ENCODE measurements around the gene KIF16B.

Gene KIF16B

GRCh38 chr20:16587066-16587465 lies 13.8 kb upstream of the KIF16B start:
- no peak for DNase-seq (ENCODE audit: low read depth in 1 of 2, low spot score in 1 of 2)
- no peak for TF ChIP-seq GABPA (IDR thresholded peaks at IDR 0.05; ENCODE audit: low read depth)
- no peak for TF ChIP-seq REST (IDR thresholded peaks at IDR 0.05; ENCODE audit: insufficient replicate concordance, low read depth)
- no peak for TF ChIP-seq CTCF (IDR thresholded peaks at IDR 0.05; ENCODE audit: insufficient read depth, low read length)
- TF ChIP-seq POLR2AphosphoS5 (IDR thresholded peaks at IDR 0.05; ENCODE audit: low read depth): no peak
- TF ChIP-seq SPI1 (IDR thresholded peaks at IDR 0.05; ENCODE audit: borderline replicate concordance, low read depth): no peak
- no peak overlapping the region for H3K27ac ChIP-seq (replicated peaks)
- no peaks in the 10 kb centered on the region for H3K27me3 ChIP-seq (ENCODE audit: insufficient read depth, poor library complexity, severe bottlenecking)
- no peak overlapping the region for H3K4me3 ChIP-seq (replicated peaks; ENCODE audit: insufficient read depth, low read length)

- no peak for TF ChIP-seq REST (IDR thresholded peaks at IDR 0.05; ENCODE audit: insufficient replicate concordance, low read depth)
- TF ChIP-seq SPI1 (IDR thresholded peaks at IDR 0.05; ENCODE audit: borderline replicate concordance, low read depth): no peak
- TF ChIP-seq GABPA (IDR thresholded peaks at IDR 0.05; ENCODE audit: low read depth): no peak
- TF ChIP-seq POLR2AphosphoS5 (IDR thresholded peaks at IDR 0.05; ENCODE audit: low read depth): no peak
- TF ChIP-seq CTCF (IDR thresholded peaks at IDR 0.05; ENCODE audit: insufficient read depth, low read length): no peak
- no peak overlapping the region for H3K27ac ChIP-seq (replicated peaks)
- DNase-seq (ENCODE audit: low read depth in 1 of 2, low spot score in 1 of 2): no peak
- no peak overlapping the region for H3K4me3 ChIP-seq (replicated peaks; ENCODE audit: insufficient read depth, low read length)
- H3K27me3 ChIP-seq (ENCODE audit: insufficient read depth, poor library complexity, severe bottlenecking): no peaks in the 10 kb centered on the region
Observed at GRCh38 chr20:16583474-16583873, 10.2 kb upstream of the KIF16B start.

- H3K27me3 ChIP-seq (ENCODE audit: insufficient read depth, poor library complexity, severe bottlenecking): no peaks in the 10 kb centered on the region
- TF ChIP-seq SPI1 (IDR thresholded peaks at IDR 0.05; ENCODE audit: borderline replicate concordance, low read depth) (no peak), CTCF (IDR thresholded peaks at IDR 0.05; ENCODE audit: insufficient read depth, low read length) (no peak), GABPA (IDR thresholded peaks at IDR 0.05; ENCODE audit: low read depth) (no peak), POLR2AphosphoS5 (IDR thresholded peaks at IDR 0.05; ENCODE audit: low read depth) (no peak)
- no peak overlapping the region for H3K27ac ChIP-seq (replicated peaks)
- no peak for DNase-seq (ENCODE audit: low read depth in 1 of 2, low spot score in 1 of 2)
- H3K4me3 ChIP-seq (replicated peaks; ENCODE audit: insufficient read depth, low read length): no peak overlapping the region
Observed at GRCh38 chr20:16581241-16581640, 8.0 kb upstream of the KIF16B start.

- no peak for DNase-seq (ENCODE audit: low read depth in 1 of 2, low spot score in 1 of 2)
- no peak for TF ChIP-seq GABPA (IDR thresholded peaks at IDR 0.05; ENCODE audit: low read depth)
- TF ChIP-seq REST (IDR thresholded peaks at IDR 0.05; ENCODE audit: insufficient replicate concordance, low read depth): no peak
- no peak for TF ChIP-seq CTCF (IDR thresholded peaks at IDR 0.05; ENCODE audit: insufficient read depth, low read length)
- TF ChIP-seq SPI1 (IDR thresholded peaks at IDR 0.05; ENCODE audit: borderline replicate concordance, low read depth): no peak
- no peak for TF ChIP-seq POLR2AphosphoS5 (IDR thresholded peaks at IDR 0.05; ENCODE audit: low read depth)
- Histone ChIP-seq H3K27ac (replicated peaks) (no peak overlapping the region), H3K27me3 (ENCODE audit: insufficient read depth, poor library complexity, severe bottlenecking) (no peaks in the 10 kb centered on the region), H3K4me3 (replicated peaks; ENCODE audit: insufficient read depth, low read length) (no peak overlapping the region)
Observed at GRCh38 chr20:16580620-16581019, 7.4 kb upstream of the KIF16B start.
